ENCODE measurements around the gene TNFRSF13B.

GRCh38 chr17:16926571-16927451, 45.1 kb downstream of the TNFRSF13B start:
- TF ChIP-seq CEBPB (IDR thresholded peaks at IDR 0.05) (no peak), REST (IDR thresholded peaks at IDR 0.05; ENCODE audit: low read depth) (no peak), CREB1 (IDR thresholded peaks at IDR 0.05; ENCODE audit: low read depth) (no peak)

Data from Ishikawa (cell line).